K562 (cell line): ENCODE data around the gene PI4KA. TPM values are rescaled to one million over a fixed set of nuclear protein-coding genes. Genes with fewer than 3 reads are reported as not detected.
A peak's percentile ranks its signal among the peaks of the same experiment; 100 is the strongest.

ENCODE experiments used
- ARID2 ChIP-seq: fragments of 450-650 bp; IDR thresholded peaks from 2 replicates; pipeline ENCODE4 v1.6.1; 2017; ENCODE audit warnings: antibody characterized with exemption, mild to moderate bottlenecking
- ARID3A ChIP-seq: IDR thresholded peaks from 2 replicates; pipeline ENCODE4 v1.6.1; 2012; ENCODE audit warnings: low read depth, low read length, improper control_type of control experiment, borderline replicate concordance
- EP300 ChIP-seq: IDR thresholded peaks from 2 replicates; pipeline ENCODE4 v1.6.1; 2012; ENCODE audit warnings: low read length, improper control_type of control experiment
- KLF10 ChIP-seq: fragments of 250-450 bp; sonication (Bioruptor Pico); IDR thresholded peaks from 2 replicates; pipeline ENCODE4 v1.6.1; 2021; ENCODE audit warnings: matching md5 sums
- MCM2 ChIP-seq: fragments of 450-650 bp; IDR thresholded peaks from 2 replicates; pipeline ENCODE4 v1.6.1; 2017; ENCODE audit warnings: low read depth, mild to moderate bottlenecking
- MLX ChIP-seq, 2 experiments: fragments of 450-650 bp in 1 of 2; sonication (generic) in 1 of 2; formaldehyde crosslinking; conservative IDR thresholded peaks; 2 replicates each; pipeline versions ENCODE4 v1.4.0 to v1.8.1; 2020 to 2022; ENCODE audit warnings: mild to moderate bottlenecking in 1 of 2, missing genetic modification reagents in 1 of 2
- MXI1 ChIP-seq: IDR thresholded peaks from 2 replicates; pipeline ENCODE4 v1.6.1; 2011; ENCODE audit warnings: low read depth, mild to moderate bottlenecking, improper control_type of control experiment, low read length
- MYC ChIP-seq, 2 experiments: fragments of 250-450 bp in 1 of 2; sonication (Bioruptor Pico) in 1 of 2; IDR thresholded peaks; 2 replicates each; pipeline versions ENCODE4 v1.5.1 to v1.6.1; 2012 to 2021; ENCODE audit warnings: low read depth in 2 of 2, borderline replicate concordance in 1 of 2, improper control_type of control experiment in 1 of 2, low read length in 1 of 2, mild to moderate bottlenecking in 1 of 2, moderate library complexity in 1 of 2
- RCOR1 ChIP-seq, 2 experiments: IDR thresholded peaks; 2 replicates each; pipeline ENCODE4 v1.6.1; 2012; ENCODE audit warnings: low read depth in 2 of 2, low read length in 2 of 2, borderline replicate concordance in 1 of 2, improper control_type of control experiment in 1 of 2
- SMC3 ChIP-seq: conservative IDR thresholded peaks from 2 replicates; pipeline ENCODE4 v1.6.1; 2011; ENCODE audit warnings: low read depth, low read length, improper control_type of control experiment; ENCODE audit not compliant: insufficient read depth
- SNIP1 ChIP-seq: fragments of 450-650 bp; IDR thresholded peaks from 2 replicates; pipeline ENCODE4 v1.7.1; 2017; ENCODE audit warnings: low read depth, mild to moderate bottlenecking
- TBL1XR1 ChIP-seq, 2 experiments: IDR thresholded peaks; 2 replicates each; pipeline ENCODE4 v1.6.1; 2012; ENCODE audit warnings: improper control_type of control experiment in 2 of 2, low read length in 2 of 2, mild to moderate bottlenecking in 1 of 2
- TCF7L2 ChIP-seq: fragments of 150-350 bp; IDR thresholded peaks from 2 replicates; pipeline ENCODE4 v1.6.1; 2016; ENCODE audit warnings: low read depth, mild to moderate bottlenecking, low read length, moderate library complexity
- TFAP4 ChIP-seq: sonication (generic); formaldehyde crosslinking; IDR thresholded peaks from 2 replicates; pipeline ENCODE4 v1.8.0; 2022; ENCODE audit warnings: missing genetic modification reagents, mild to moderate bottlenecking, moderate library complexity, borderline replicate concordance
- XRCC4 ChIP-seq: IDR thresholded peaks from one replicate; pipeline ENCODE4 v1.6.1; 2011; ENCODE audit not compliant: insufficient read depth, insufficient read length; ENCODE audit errors: extremely low read depth
- ZC3H11A ChIP-seq: IDR thresholded peaks from 2 replicates; pipeline ENCODE4 v1.6.1; 2012; ENCODE audit warnings: low read depth, low read length, improper control_type of control experiment
- ZNF282 ChIP-seq: sonication (generic); formaldehyde crosslinking; IDR thresholded peaks from 2 replicates; pipeline ENCODE4 v1.8.1; 2023; ENCODE audit warnings: missing genetic modification reagents
- ZNF384 ChIP-seq: IDR thresholded peaks from 2 replicates; pipeline ENCODE4 v1.6.1; 2012; ENCODE audit warnings: low read depth, low read length, improper control_type of control experiment
- ZNF395 ChIP-seq: fragments of 200-800 bp; sonication (Bioruptor generic); IDR thresholded peaks from 2 replicates; pipeline ENCODE4 v1.6.1; 2017; ENCODE audit warnings: missing genetic modification characterization, missing compliant biosample characterization
- ZNF764 ChIP-seq: fragments of 250-450 bp; sonication (Bioruptor Pico); IDR thresholded peaks from 2 replicates; pipeline ENCODE4 v1.4.0; 2020; ENCODE audit warnings: low read depth, mild to moderate bottlenecking, moderate library complexity
- polyA plus RNA-seq, 8 experiments: library from polyadenylated mRNA; depleted of rRNA in 4 of 8; stranded (reverse) in 5 of 8; unstranded in 3 of 8; fragments of >200 nt; fragmentation: Nextera tagmentation in 2 of 8; fragmentation: Illumina TruSeq in 1 of 8; extraction: Ambion mirVana in 2 of 8; extraction: Trizol in 1 of 8; gene quantifications; 2 replicates each; pipeline versions ENCODE4 v1.2.1 to v1.2.3, GENCODE V29; 2011 to 2014; ENCODE audit warnings: inconsistent platforms in 1 of 8, missing spikeins in 1 of 8
- total RNA-seq, 7 experiments: library from RNA; depleted of rRNA in 6 of 7; stranded (reverse); fragments of >200 nt in 6 of 7; fragmentation: Illumina TruSeq in 2 of 7; extraction: Trizol in 2 of 7; gene quantifications; 2 replicates each; pipeline versions ENCODE4 v1.2.1 to v1.2.3, GENCODE V29; 2011 to 2021; ENCODE audit warnings: low replicate concordance in 1 of 7
- TF ChIP-seq, protein P1 (sequence below): sonication (generic); formaldehyde crosslinking; IDR thresholded peaks from 2 replicates; pipeline ENCODE4 v1.8.1; 2022; ENCODE audit warnings: missing genetic modification reagents

Gene PI4KA
- total and polyA plus RNA-seq, 9 of the 15 experiments (the other 6 are each of a cell fraction or from before 2014, with no cell fraction given): 7.3 to 187 (median 84.7) TPM

- TF ChIP-seq RCOR1 (IDR thresholded peaks at IDR 0.05; ENCODE audit: borderline replicate concordance in 1 of 2, low read depth in 2 of 2, low read length in 2 of 2): peak in 1 of 2 experiments; percentile 77; a peak in 3 of 4 replicates
- no peak for TF ChIP-seq SNIP1
- no peak for TF ChIP-seq XRCC4
- TF ChIP-seq MYC (IDR thresholded peaks at IDR 0.05; ENCODE audit: low read depth, low read length): peak; percentile 42; the same call in 1 of the 2 replicates
- TF ChIP-seq MYC (CRISPR knock-in tag; IDR thresholded peaks at IDR 0.05; ENCODE audit: borderline replicate concordance, low read depth): no peak
- peak; percentile 49; the same call in 1 of the 2 replicates for TF ChIP-seq ARID3A
- TF ChIP-seq ZC3H11A: 0 out of 2 replicates have a peak, but pooled peaks have one; percentile 54
- TF ChIP-seq ZNF384: 0 out of 2 replicates have a peak, but pooled peaks have one; percentile 14
- TF ChIP-seq ARID2: no peak
- no peak for TF ChIP-seq MXI1
- TF ChIP-seq KLF10 (CRISPR knock-in tag): no peak
- peak; percentile 61 for TF ChIP-seq EP300
- TF ChIP-seq ZNF395 (CRISPR knock-in tag): no peak
- TF ChIP-seq, protein P1, sequence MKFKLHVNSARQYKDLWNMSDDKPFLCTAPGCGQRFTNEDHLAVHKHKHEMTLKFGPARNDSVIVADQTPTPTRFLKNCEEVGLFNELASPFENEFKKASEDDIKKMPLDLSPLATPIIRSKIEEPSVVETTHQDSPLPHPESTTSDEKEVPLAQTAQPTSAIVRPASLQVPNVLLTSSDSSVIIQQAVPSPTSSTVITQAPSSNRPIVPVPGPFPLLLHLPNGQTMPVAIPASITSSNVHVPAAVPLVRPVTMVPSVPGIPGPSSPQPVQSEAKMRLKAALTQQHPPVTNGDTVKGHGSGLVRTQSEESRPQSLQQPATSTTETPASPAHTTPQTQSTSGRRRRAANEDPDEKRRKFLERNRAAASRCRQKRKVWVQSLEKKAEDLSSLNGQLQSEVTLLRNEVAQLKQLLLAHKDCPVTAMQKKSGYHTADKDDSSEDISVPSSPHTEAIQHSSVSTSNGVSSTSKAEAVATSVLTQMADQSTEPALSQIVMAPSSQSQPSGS (CRISPR knock-in tag): no peak
- TF ChIP-seq ZNF764: no peak
- TF ChIP-seq TBL1XR1 (IDR thresholded peaks at IDR 0.05; ENCODE audit: low read length in 2 of 2): peak; percentile 64 to 90; a peak in 3 of 4 replicates
- TF ChIP-seq ZNF282 (CRISPR knock-in tag): no peak
- TF ChIP-seq MCM2: no peak
- 0 out of 2 replicates have a peak, but pooled peaks have one; percentile 20 for TF ChIP-seq SMC3
- no peak for TF ChIP-seq TFAP4 (CRISPR knock-in tag)
- peak in 1 of 2 experiments; percentile 62; a peak in 1 of 4 replicates for TF ChIP-seq MLX (CRISPR knock-in tag; conservative IDR thresholded peaks at IDR 0.05)
- no peak for TF ChIP-seq TCF7L2
Observed at GRCh38 chr22:20865875-20866445, 7.3 kb upstream of the PI4KA start (continued).
